Keratinocyte (primary cell): ENCODE data around the gene ZFYVE9.

Experiments used
- EZH2 ChIP-seq: IDR thresholded peaks from one replicate; pipeline ENCODE4 v1.6.1; 2012; ENCODE audit warnings: inconsistent platforms, mild to moderate bottlenecking, low read length, moderate library complexity
- TF ChIP-seq, protein P1 (sequence below), 3 experiments: IDR thresholded peaks in 1 of 3; conservative IDR thresholded peaks in 1 of 3; optimal IDR thresholded peaks in 1 of 3; 2 replicates in 2 of 3; 3 replicates in 1 of 3; pipeline versions ENCODE3 to v1.5.1; 2011; ENCODE audit warnings: low read length in 3 of 3, mild to moderate bottlenecking in 3 of 3, moderate library complexity in 2 of 3, control low read depth in 1 of 3, inconsistent platforms in 1 of 3; ENCODE audit not compliant: insufficient read depth in 2 of 3; ENCODE audit errors: extremely low read depth in 1 of 3

DNA sequence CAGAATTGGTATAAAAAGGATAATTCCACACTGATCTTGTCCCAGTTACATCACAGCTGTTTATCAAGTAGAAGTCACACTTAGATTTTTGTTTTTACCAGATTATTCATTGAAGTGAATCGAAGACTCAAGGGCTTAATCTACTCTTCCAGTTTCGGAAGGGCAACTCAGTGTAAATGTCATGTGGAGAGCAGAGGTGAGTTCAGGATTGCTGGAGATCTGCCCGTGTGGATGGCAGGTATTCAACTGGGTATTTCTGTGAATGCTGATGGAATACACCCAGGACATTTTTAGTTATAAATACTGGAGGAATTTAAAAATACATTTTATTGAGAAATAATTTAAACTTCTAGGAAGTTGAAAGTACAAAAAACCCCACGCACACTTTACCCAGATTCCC, 204.8 kb downstream of the ZFYVE9 start:
- TF ChIP-seq, protein P1, sequence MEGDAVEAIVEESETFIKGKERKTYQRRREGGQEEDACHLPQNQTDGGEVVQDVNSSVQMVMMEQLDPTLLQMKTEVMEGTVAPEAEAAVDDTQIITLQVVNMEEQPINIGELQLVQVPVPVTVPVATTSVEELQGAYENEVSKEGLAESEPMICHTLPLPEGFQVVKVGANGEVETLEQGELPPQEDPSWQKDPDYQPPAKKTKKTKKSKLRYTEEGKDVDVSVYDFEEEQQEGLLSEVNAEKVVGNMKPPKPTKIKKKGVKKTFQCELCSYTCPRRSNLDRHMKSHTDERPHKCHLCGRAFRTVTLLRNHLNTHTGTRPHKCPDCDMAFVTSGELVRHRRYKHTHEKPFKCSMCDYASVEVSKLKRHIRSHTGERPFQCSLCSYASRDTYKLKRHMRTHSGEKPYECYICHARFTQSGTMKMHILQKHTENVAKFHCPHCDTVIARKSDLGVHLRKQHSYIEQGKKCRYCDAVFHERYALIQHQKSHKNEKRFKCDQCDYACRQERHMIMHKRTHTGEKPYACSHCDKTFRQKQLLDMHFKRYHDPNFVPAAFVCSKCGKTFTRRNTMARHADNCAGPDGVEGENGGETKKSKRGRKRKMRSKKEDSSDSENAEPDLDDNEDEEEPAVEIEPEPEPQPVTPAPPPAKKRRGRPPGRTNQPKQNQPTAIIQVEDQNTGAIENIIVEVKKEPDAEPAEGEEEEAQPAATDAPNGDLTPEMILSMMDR (optimal IDR thresholded peaks at IDR 0.05 in 1 of 3, IDR thresholded peaks at IDR 0.05 in 1 of 3, conservative IDR thresholded peaks at IDR 0.05 in 1 of 3; ENCODE audit: extremely low read depth in 1 of 3, insufficient read depth in 2 of 3, low read length in 3 of 3) = no peak
- no peak for TF ChIP-seq EZH2
